ENCODE data around the gene BGLAP. TPM values are rescaled to one million over a fixed set of nuclear protein-coding genes. Genes with fewer than 3 reads are reported as not detected.

Gene BGLAP
- polyA plus RNA-seq, 3 donors = 2.2 TPM; not detected in 2

DNA sequence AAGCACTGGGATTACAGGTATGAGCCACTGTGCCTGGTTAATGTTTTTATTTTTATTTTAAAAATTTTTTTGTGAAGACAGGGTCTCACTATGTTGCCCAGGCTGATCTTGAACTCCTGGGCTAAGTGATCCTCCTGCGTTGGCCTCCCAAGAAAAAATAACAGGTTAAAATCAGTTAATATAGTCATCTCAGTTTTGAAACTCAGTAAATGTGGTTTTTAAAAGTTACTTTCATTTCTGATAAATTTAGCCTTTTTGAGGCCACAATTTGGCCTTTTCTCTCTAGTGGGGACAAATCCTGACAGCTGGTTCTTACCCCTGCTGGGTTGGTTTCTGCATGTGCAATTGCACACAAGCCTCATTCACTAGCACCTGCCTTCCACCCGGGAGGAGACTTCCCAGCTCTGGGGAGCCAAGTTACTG, 15.9 kb upstream of the BGLAP start:
- TF ChIP-seq, protein P1, sequence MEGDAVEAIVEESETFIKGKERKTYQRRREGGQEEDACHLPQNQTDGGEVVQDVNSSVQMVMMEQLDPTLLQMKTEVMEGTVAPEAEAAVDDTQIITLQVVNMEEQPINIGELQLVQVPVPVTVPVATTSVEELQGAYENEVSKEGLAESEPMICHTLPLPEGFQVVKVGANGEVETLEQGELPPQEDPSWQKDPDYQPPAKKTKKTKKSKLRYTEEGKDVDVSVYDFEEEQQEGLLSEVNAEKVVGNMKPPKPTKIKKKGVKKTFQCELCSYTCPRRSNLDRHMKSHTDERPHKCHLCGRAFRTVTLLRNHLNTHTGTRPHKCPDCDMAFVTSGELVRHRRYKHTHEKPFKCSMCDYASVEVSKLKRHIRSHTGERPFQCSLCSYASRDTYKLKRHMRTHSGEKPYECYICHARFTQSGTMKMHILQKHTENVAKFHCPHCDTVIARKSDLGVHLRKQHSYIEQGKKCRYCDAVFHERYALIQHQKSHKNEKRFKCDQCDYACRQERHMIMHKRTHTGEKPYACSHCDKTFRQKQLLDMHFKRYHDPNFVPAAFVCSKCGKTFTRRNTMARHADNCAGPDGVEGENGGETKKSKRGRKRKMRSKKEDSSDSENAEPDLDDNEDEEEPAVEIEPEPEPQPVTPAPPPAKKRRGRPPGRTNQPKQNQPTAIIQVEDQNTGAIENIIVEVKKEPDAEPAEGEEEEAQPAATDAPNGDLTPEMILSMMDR (IDR thresholded peaks at IDR 0.05) = no peak
- DNase-seq = no peak
- no peak overlapping the region for H3K27ac ChIP-seq (ENCODE audit: low read depth in 1 of 2, low read length in 2 of 2)

DNA sequence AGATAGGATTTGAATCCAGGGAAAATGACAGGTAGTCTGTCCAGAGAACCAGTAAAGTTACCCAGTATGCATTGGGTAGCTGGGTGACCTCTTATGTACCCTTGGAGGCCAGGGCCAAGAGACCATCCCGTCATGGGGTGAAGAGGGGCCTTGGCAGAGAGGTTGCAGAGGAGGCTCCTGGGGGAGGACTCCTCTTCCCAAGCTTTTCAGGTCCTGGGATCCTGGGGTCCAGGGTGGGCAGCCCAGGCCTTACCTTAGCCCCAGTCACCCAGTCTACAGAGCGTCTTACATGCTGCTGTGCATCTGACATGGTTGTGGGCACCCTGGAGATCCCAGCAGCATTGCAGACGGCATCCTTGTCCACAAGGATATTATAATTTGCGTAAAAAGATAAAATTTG, 15.2 kb upstream of the BGLAP start:
- Histone ChIP-seq H3K27ac (ENCODE audit: low read depth in 1 of 2, low read length in 2 of 2) (no peak overlapping the region), H3K4me1 (ENCODE audit: control insufficient read depth in 1 of 2, insufficient read depth in 2 of 2, low read length in 2 of 2) (no peaks in the 10 kb centered on the region), H3K36me3 (replicated peaks in 1 of 2; ENCODE audit: control insufficient read depth in 1 of 2, insufficient read depth in 2 of 2, low read length in 2 of 2) (peaks cover 39 to 67% of the 10 kb centered on the region in 2 donors), H3K79me2 (ENCODE audit: insufficient read depth, low read length) (no peaks in the 10 kb centered on the region), H3K4me2 (replicated peaks; ENCODE audit: extremely low read depth, low read length, poor library complexity, severe bottlenecking) (no peak overlapping the region), H3K9me3 (replicated peaks in 1 of 2; ENCODE audit: control insufficient read depth in 1 of 2, insufficient read depth in 1 of 2, low read length in 2 of 2) (no peaks in the 10 kb centered on the region), H4K20me1 (ENCODE audit: insufficient read depth, low read length) (no peaks in the 10 kb centered on the region), H3K4me3 (replicated peaks in 1 of 3; ENCODE audit: low read depth in 2 of 3, low read length in 3 of 3) (no peak overlapping the region), H2AFZ (ENCODE audit: insufficient read depth, low read depth, low read length, poor library complexity, severe bottlenecking) (no peak overlapping the region), H3K27me3 (ENCODE audit: control insufficient read depth in 2 of 2, insufficient read depth in 2 of 2, low read length in 2 of 2) (no peaks in the 10 kb centered on the region), H3K9ac (ENCODE audit: insufficient read depth, low read length, poor library complexity, severe bottlenecking) (no peak overlapping the region)
- Mint-ChIP-seq H3K36me3 (peaks cover 56 to 63% of the 10 kb centered on the region in 2 donors), H3K9me3 (peaks cover 0 to 1% (median 0%) of the 10 kb centered on the region in 7 donors), H3K4me1 (peaks cover 4% of the 10 kb centered on the region), H3K27me3 (ENCODE audit: low read depth in 3 of 3) (no peaks in the 10 kb centered on the region), H3K27ac (no peak overlapping the region), H3K4me3 (no peak overlapping the region)
- DNase-seq = no peak
- intact Hi-C loops (cut with micrococcal nuclease) = loop anchor here (2.0 to 5.0 kb wide), 3 partner anchors 79 to 136 kb away; no protein-coding TSS in a partner anchor
- 86% methylated on average over 2 of the region's 4 CpGs for WGBS (ENCODE audit: insufficient coverage)
- TF ChIP-seq, protein P1 (IDR thresholded peaks at IDR 0.05) = no peak

More for the DNA sequence above, 15.9 kb upstream of the BGLAP start:
- intact Hi-C loops (cut with micrococcal nuclease) = loop anchor here (2.0 to 5.0 kb wide), 3 partner anchors 79 to 135 kb away; no protein-coding TSS in a partner anchor
- Mint-ChIP-seq H3K9me3 (peaks cover 0 to 1% (median 0%) of the 10 kb centered on the region in 7 donors), H3K4me3 (no peak overlapping the region), H3K27me3 (ENCODE audit: low read depth in 3 of 3) (no peaks in the 10 kb centered on the region), H3K36me3 (peaks cover 60 to 70% of the 10 kb centered on the region in 2 donors), H3K4me1 (peaks cover 4% of the 10 kb centered on the region), H3K27ac (no peak overlapping the region)
- Histone ChIP-seq H3K9me3 (replicated peaks in 1 of 2; ENCODE audit: control insufficient read depth in 1 of 2, insufficient read depth in 1 of 2, low read length in 2 of 2) (no peaks in the 10 kb centered on the region), H2AFZ (ENCODE audit: insufficient read depth, low read depth, low read length, poor library complexity, severe bottlenecking) (no peak overlapping the region), H3K4me1 (ENCODE audit: control insufficient read depth in 1 of 2, insufficient read depth in 2 of 2, low read length in 2 of 2) (no peaks in the 10 kb centered on the region), H3K27me3 (ENCODE audit: control insufficient read depth in 2 of 2, insufficient read depth in 2 of 2, low read length in 2 of 2) (no peaks in the 10 kb centered on the region), H3K79me2 (ENCODE audit: insufficient read depth, low read length) (peaks cover 2% of the 10 kb centered on the region), H3K9ac (ENCODE audit: insufficient read depth, low read length, poor library complexity, severe bottlenecking) (no peak overlapping the region), H3K4me3 (replicated peaks in 1 of 3; ENCODE audit: low read depth in 2 of 3, low read length in 3 of 3) (no peak overlapping the region), H3K36me3 (replicated peaks in 1 of 2; ENCODE audit: control insufficient read depth in 1 of 2, insufficient read depth in 2 of 2, low read length in 2 of 2) (peaks cover 45 to 68% of the 10 kb centered on the region in 2 donors), H3K4me2 (replicated peaks; ENCODE audit: extremely low read depth, low read length, poor library complexity, severe bottlenecking) (no peak overlapping the region), H4K20me1 (ENCODE audit: insufficient read depth, low read length) (no peaks in the 10 kb centered on the region)
- no CpG with 5 or more reads among the region's 2 CpGs for WGBS (ENCODE audit: insufficient coverage)

Measured in CD14-positive monocyte (primary cell).